Measurements from ENCODE around the gene MILR1. TPM values are rescaled to one million over a fixed set of nuclear protein-coding genes. Genes with fewer than 3 reads are reported as not detected.

The MILR1 gene
- total RNA-seq, 1 experiment from 2014 or later, result 3.8 TPM

DNA sequence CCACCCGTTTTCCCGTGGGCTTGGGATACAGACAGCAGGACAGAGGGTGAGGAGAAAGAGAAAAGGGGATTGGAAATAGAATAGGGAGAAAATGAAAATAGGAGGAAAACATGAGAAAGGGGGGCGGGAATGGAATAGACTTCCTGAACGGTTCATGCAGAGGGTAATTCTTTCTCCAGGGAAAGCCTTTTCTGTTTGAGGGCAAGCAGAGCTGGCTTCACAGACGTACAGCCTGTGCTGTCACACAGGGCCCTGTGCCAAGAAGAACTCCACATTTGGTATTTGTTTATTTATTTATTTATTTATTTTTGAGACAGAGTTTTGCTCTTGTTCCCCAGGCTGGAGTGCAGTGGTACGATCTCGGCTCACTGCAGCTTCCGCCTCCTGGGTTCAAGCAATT lies 12.0 kb downstream of the MILR1 start:
- DNase-seq (ENCODE audit: low read depth, low spot score), result no peak
- ChIA-PET RAD21 (ENCODE audit: low non-redundant PET in 1 of 2, low total read pairs in 2 of 2, uncharacterized antibody in 2 of 2, unreplicated experiment in 2 of 2) (no interaction called here), CTCF (no interaction called here), POLR2A (no interaction called here)
- Histone ChIP-seq H3K4me3 (replicated peaks in 1 of 2; ENCODE audit: low read depth in 1 of 2, low read length in 2 of 2) (no peak overlapping the region), H4K20me1 (ENCODE audit: insufficient read depth) (no peaks in the 10 kb centered on the region), H2AFZ (ENCODE audit: low read depth, low read length, poor library complexity, severe bottlenecking) (no peak overlapping the region), H3K4me2 (ENCODE audit: low read length) (no peak overlapping the region), H3K4me1 (ENCODE audit: control insufficient read depth in 1 of 2, insufficient read depth in 2 of 2, low read length in 2 of 2) (peaks cover 7 to 32% of the 10 kb centered on the region in 2 experiments), H3K9ac (ENCODE audit: low read length) (no peak overlapping the region), H3K27ac (ENCODE audit: low read depth, low read length) (no peak overlapping the region), H3K27me3 (ENCODE audit: insufficient read depth, low read length) (no peaks in the 10 kb centered on the region), H3K9me3 (ENCODE audit: control insufficient read depth in 1 of 2, insufficient read depth in 1 of 2, low read depth in 1 of 2, low read length in 2 of 2) (no peaks in the 10 kb centered on the region), H3K79me2 (ENCODE audit: insufficient read depth, low read length) (no peaks in the 10 kb centered on the region), H3K9me2 (ENCODE audit: insufficient read depth) (no peaks in the 10 kb centered on the region), H3K36me3 (ENCODE audit: control insufficient read depth in 1 of 2, insufficient read depth in 2 of 2, low read length in 2 of 2) (no peaks in the 10 kb centered on the region)
- BruUV-seq (replicated peaks), result no TSS peak
- intact Hi-C loops (cut with micrococcal nuclease), result no loop called here
- no peak for ATAC-seq
- TF ChIP-seq ZFX (IDR thresholded peaks at IDR 0.05) (no peak), ZNF274 (IDR thresholded peaks at IDR 0.05; ENCODE audit: low read depth, low read length) (no peak), SRF (IDR thresholded peaks at IDR 0.05; ENCODE audit: low read depth) (no peak), POLR2AphosphoS5 (IDR thresholded peaks at IDR 0.05; ENCODE audit: low read depth, low read length) (no peak), JUND (IDR thresholded peaks at IDR 0.05) (no peak), EGR1 (IDR thresholded peaks at IDR 0.05; ENCODE audit: low read depth) (no peak), ATF3 (IDR thresholded peaks at IDR 0.05) (no peak), EZH2 (IDR thresholded peaks at IDR 0.05) (no peak)
- TF ChIP-seq, protein P1, sequence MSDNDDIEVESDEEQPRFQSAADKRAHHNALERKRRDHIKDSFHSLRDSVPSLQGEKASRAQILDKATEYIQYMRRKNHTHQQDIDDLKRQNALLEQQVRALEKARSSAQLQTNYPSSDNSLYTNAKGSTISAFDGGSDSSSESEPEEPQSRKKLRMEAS (IDR thresholded peaks at IDR 0.05), result no peak

DNA sequence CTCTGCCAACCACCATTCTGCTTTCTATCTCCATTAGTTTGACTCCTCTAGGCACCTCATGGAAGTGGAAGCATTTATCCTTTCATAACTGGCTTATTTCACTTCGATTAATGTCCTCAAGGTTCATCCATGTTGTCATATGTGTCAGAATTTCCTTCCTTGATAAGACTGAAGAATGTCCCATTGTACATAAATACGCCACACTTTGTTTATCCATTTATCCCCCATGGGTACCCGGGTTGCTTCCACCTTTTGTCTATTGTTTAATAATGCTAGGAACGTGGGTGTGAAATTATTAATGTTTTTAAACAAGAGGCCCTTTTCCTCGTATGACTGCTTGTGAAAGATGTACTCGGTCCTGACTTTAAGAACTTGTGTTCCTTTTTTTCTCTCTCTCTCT lies 12.9 kb downstream of the MILR1 start:
- RAD21 ChIA-PET (ENCODE audit: low non-redundant PET in 1 of 2, low total read pairs in 2 of 2, uncharacterized antibody in 2 of 2, unreplicated experiment in 2 of 2), result no interaction called here
- no peak for TF ChIP-seq ZNF274 (IDR thresholded peaks at IDR 0.05; ENCODE audit: low read depth, low read length)
- BruUV-seq (replicated peaks), result no TSS peak
- Histone ChIP-seq H3K36me3 (ENCODE audit: control insufficient read depth in 1 of 2, insufficient read depth in 2 of 2, low read length in 2 of 2) (no peaks in the 10 kb centered on the region), H4K20me1 (ENCODE audit: insufficient read depth) (no peaks in the 10 kb centered on the region), H3K4me1 (ENCODE audit: control insufficient read depth in 1 of 2, insufficient read depth in 2 of 2, low read length in 2 of 2) (peaks cover 12 to 36% of the 10 kb centered on the region in 2 experiments), H3K4me3 (replicated peaks in 1 of 2; ENCODE audit: low read depth in 1 of 2, low read length in 2 of 2) (no peak overlapping the region), H3K9ac (ENCODE audit: low read length) (no peak overlapping the region), H3K27me3 (ENCODE audit: insufficient read depth, low read length) (no peaks in the 10 kb centered on the region), H2AFZ (ENCODE audit: low read depth, low read length, poor library complexity, severe bottlenecking) (no peak overlapping the region), H3K9me3 (ENCODE audit: control insufficient read depth in 1 of 2, insufficient read depth in 1 of 2, low read depth in 1 of 2, low read length in 2 of 2) (no peaks in the 10 kb centered on the region), H3K9me2 (ENCODE audit: insufficient read depth) (no peaks in the 10 kb centered on the region), H3K27ac (ENCODE audit: low read depth, low read length) (no peak overlapping the region), H3K4me2 (ENCODE audit: low read length) (no peak overlapping the region), H3K79me2 (ENCODE audit: insufficient read depth, low read length) (no peaks in the 10 kb centered on the region)
- ATAC-seq (no peak), DNase-seq (ENCODE audit: low read depth, low spot score) (no peak)
- POLR2A ChIA-PET, result no interaction called here
- CTCF ChIA-PET, result no interaction called here
- intact Hi-C loops (cut with micrococcal nuclease), result no loop called here

All from HCT116 (cell line).